ENCODE data around the gene ALS2CL.

DNA sequence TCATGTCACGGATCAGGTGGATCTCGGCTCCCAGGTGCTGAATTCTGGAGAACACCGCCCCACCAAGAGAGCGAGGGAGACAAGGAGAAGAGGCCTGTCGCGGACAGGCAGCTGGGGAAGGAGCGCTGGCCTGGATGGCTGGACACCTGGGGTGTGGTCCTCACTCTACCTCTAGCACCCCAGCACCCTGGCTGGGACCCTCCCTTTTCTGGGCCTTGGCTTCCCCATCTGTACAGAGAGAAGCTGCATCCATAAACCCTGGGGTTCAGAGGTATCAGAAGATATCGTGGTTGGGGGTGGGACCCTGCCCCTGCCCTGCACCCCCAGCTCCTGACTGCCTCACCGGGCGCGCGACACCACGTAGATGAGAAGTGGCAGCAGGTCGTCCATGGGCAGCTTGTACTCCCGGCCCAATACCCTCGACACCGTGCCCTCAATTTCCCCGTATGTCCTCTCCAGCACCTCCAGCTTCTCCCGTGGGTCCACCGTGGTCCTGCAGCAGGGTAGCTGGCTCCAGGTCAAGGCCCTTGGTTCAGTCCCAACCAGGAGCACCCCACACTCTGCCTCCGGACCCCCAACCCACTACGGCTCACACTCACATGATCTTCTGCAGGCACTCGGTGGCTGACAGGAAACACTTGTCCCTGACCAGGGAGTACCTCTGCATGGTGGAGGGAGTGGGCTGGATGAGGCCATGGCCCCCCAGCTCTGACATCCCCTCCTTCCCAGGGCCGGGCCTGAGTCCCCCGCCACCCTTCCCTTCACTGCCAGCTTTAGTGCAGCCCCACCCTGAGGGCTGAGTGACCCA lies 21.7 kb downstream of the ALS2CL start:
- TF ChIP-seq POLR2A (IDR thresholded peaks at IDR 0.05; ENCODE audit: low read depth, low read length) (no peak), TAF1 (IDR thresholded peaks at IDR 0.05; ENCODE audit: borderline replicate concordance, low read depth, low read length) (no peak), POLR2AphosphoS5 (IDR thresholded peaks at IDR 0.05; ENCODE audit: low read depth, low read length) (no peak)

All from GM12892 (cell line).